Measurements from ENCODE around the gene IPO11.

The IPO11 gene

GRCh38 chr5:62395210-62395950 lies 17.2 kb upstream of the IPO11 start:
- Histone ChIP-seq H3K4me1 (ENCODE audit: insufficient read depth, low read length) (no peaks in the 10 kb centered on the region), H3K4me3 (ENCODE audit: low read length) (no peak overlapping the region), H3K9me3 (ENCODE audit: insufficient read depth, low read depth, low read length) (no peaks in the 10 kb centered on the region), H3K27ac (ENCODE audit: low read depth, low read length) (no peak overlapping the region), H3K36me3 (ENCODE audit: insufficient read depth, low read length) (peaks cover 77% of the 10 kb centered on the region), H3K27me3 (ENCODE audit: insufficient read depth, low read length) (no peaks in the 10 kb centered on the region), H3K9ac (ENCODE audit: low read depth, low read length) (no peak overlapping the region)
- WGBS: 90% methylated on average over 5 of the region's 5 CpGs

GRCh38 chr5:62403411-62404250 lies 8.9 kb upstream of the IPO11 start, which contains the start of gene DIMT1:
DIMT1 (minus strand) TSS chr5:62403905; CDS start chr5:62403772, 133 bp downstream.
- Histone ChIP-seq H3K4me1 (ENCODE audit: insufficient read depth, low read length) (peaks cover 6% of the 10 kb centered on the region; the same call in 1 of the 2 replicates), H3K36me3 (ENCODE audit: insufficient read depth, low read length) (peaks cover 18% of the 10 kb centered on the region), H3K4me3 (ENCODE audit: low read length) (peak within 1 kb of the TSS; percentile 75), H3K9ac (ENCODE audit: low read depth, low read length) (peak within 1 kb of the TSS; percentile 86), H3K27me3 (ENCODE audit: insufficient read depth, low read length) (no peaks in the 10 kb centered on the region), H3K27ac (ENCODE audit: low read depth, low read length) (peak within 1 kb of the TSS; percentile 88), H3K9me3 (ENCODE audit: insufficient read depth, low read depth, low read length) (no peaks in the 10 kb centered on the region)
- WGBS: under 1% methylated on average over 66 of the region's 66 CpGs

GRCh38 chr5:62413711-62414110 lies 1.1 kb downstream of the IPO11 start:
- WGBS: 33% methylated on average over 1 of the region's 3 CpGs
- Histone ChIP-seq H3K4me1 (ENCODE audit: insufficient read depth, low read length) (peaks cover 7% of the 10 kb centered on the region), H3K9ac (ENCODE audit: low read depth, low read length) (peak overlapping the region; percentile 92; the same call in 1 of the 2 replicates), H3K9me3 (ENCODE audit: insufficient read depth, low read depth, low read length) (no peaks in the 10 kb centered on the region), H3K36me3 (ENCODE audit: insufficient read depth, low read length) (no peaks in the 10 kb centered on the region; the same call in 1 of the 2 replicates), H3K27me3 (ENCODE audit: insufficient read depth, low read length) (no peaks in the 10 kb centered on the region), H3K27ac (ENCODE audit: low read depth, low read length) (no peak overlapping the region), H3K4me3 (ENCODE audit: low read length) (peak overlapping the region; percentile 100)

GRCh38 chr5:62418462-62419076 lies 6.0 kb downstream of the IPO11 start:
- no peak overlapping the region for H3K27ac ChIP-seq (ENCODE audit: low read depth, low read length)
- no peaks in the 10 kb centered on the region; the same call in 1 of the 2 replicates for H3K36me3 ChIP-seq (ENCODE audit: insufficient read depth, low read length)
- H3K9me3 ChIP-seq (ENCODE audit: insufficient read depth, low read depth, low read length): no peaks in the 10 kb centered on the region
- H3K9ac ChIP-seq (ENCODE audit: low read depth, low read length): no peak overlapping the region
- WGBS: 89% methylated on average over 3 of the region's 4 CpGs
- no peaks in the 10 kb centered on the region for H3K27me3 ChIP-seq (ENCODE audit: insufficient read depth, low read length)
- peaks cover 5% of the 10 kb centered on the region for H3K4me1 ChIP-seq (ENCODE audit: insufficient read depth, low read length)
- no peak overlapping the region for H3K4me3 ChIP-seq (ENCODE audit: low read length)

GRCh38 chr5:62419609-62420008 lies 7.0 kb downstream of the IPO11 start:
- Histone ChIP-seq H3K27ac (ENCODE audit: low read depth, low read length) (no peak overlapping the region), H3K27me3 (ENCODE audit: insufficient read depth, low read length) (no peaks in the 10 kb centered on the region), H3K4me3 (ENCODE audit: low read length) (no peak overlapping the region), H3K36me3 (ENCODE audit: insufficient read depth, low read length) (no peaks in the 10 kb centered on the region; the same call in 1 of the 2 replicates), H3K9me3 (ENCODE audit: insufficient read depth, low read depth, low read length) (no peaks in the 10 kb centered on the region), H3K4me1 (ENCODE audit: insufficient read depth, low read length) (no peaks in the 10 kb centered on the region), H3K9ac (ENCODE audit: low read depth, low read length) (no peak overlapping the region)
- WGBS: 98% methylated on average over 3 of the region's 3 CpGs

GRCh38 chr5:62421414-62421813 lies 8.9 kb downstream of the IPO11 start:
- H3K9ac ChIP-seq (ENCODE audit: low read depth, low read length): no peak overlapping the region
- H3K36me3 ChIP-seq (ENCODE audit: insufficient read depth, low read length): no peaks in the 10 kb centered on the region; the same call in 1 of the 2 replicates
- no peak overlapping the region for H3K4me3 ChIP-seq (ENCODE audit: low read length)
- WGBS: 90% methylated on average over 1 of the region's 1 CpG
- no peaks in the 10 kb centered on the region for H3K27me3 ChIP-seq (ENCODE audit: insufficient read depth, low read length)
- no peaks in the 10 kb centered on the region for H3K4me1 ChIP-seq (ENCODE audit: insufficient read depth, low read length)
- no peaks in the 10 kb centered on the region for H3K9me3 ChIP-seq (ENCODE audit: insufficient read depth, low read depth, low read length)
- no peak overlapping the region for H3K27ac ChIP-seq (ENCODE audit: low read depth, low read length)

GRCh38 chr5:62424763-62425162 lies 12.2 kb downstream of the IPO11 start:
- Histone ChIP-seq H3K27ac (ENCODE audit: low read depth, low read length) (no peak overlapping the region), H3K27me3 (ENCODE audit: insufficient read depth, low read length) (no peaks in the 10 kb centered on the region), H3K4me1 (ENCODE audit: insufficient read depth, low read length) (no peaks in the 10 kb centered on the region), H3K36me3 (ENCODE audit: insufficient read depth, low read length) (no peaks in the 10 kb centered on the region; the same call in 1 of the 2 replicates), H3K9me3 (ENCODE audit: insufficient read depth, low read depth, low read length) (no peaks in the 10 kb centered on the region), H3K9ac (ENCODE audit: low read depth, low read length) (no peak overlapping the region), H3K4me3 (ENCODE audit: low read length) (no peak overlapping the region)
- WGBS: 100% methylated on average over 1 of the region's 1 CpG

- Histone ChIP-seq H3K4me1 (ENCODE audit: insufficient read depth, low read length) (no peaks in the 10 kb centered on the region), H3K27ac (ENCODE audit: low read depth, low read length) (no peak overlapping the region), H3K4me3 (ENCODE audit: low read length) (no peak overlapping the region), H3K27me3 (ENCODE audit: insufficient read depth, low read length) (no peaks in the 10 kb centered on the region), H3K36me3 (ENCODE audit: insufficient read depth, low read length) (no peaks in the 10 kb centered on the region; the same call in 1 of the 2 replicates), H3K9me3 (ENCODE audit: insufficient read depth, low read depth, low read length) (no peaks in the 10 kb centered on the region), H3K9ac (ENCODE audit: low read depth, low read length) (no peak overlapping the region)
- WGBS: 94% methylated on average over 10 of the region's 11 CpGs
Measured at GRCh38 chr5:62431735-62432620, 19.4 kb downstream of the IPO11 start.

- no peak overlapping the region for H3K27ac ChIP-seq (ENCODE audit: low read depth, low read length)
- 96% methylated on average over 3 of the region's 5 CpGs for WGBS
- H3K9me3 ChIP-seq (ENCODE audit: insufficient read depth, low read depth, low read length): no peaks in the 10 kb centered on the region
- H3K4me1 ChIP-seq (ENCODE audit: insufficient read depth, low read length): no peaks in the 10 kb centered on the region
- peaks cover 7% of the 10 kb centered on the region for H3K36me3 ChIP-seq (ENCODE audit: insufficient read depth, low read length)
- no peaks in the 10 kb centered on the region for H3K27me3 ChIP-seq (ENCODE audit: insufficient read depth, low read length)
- H3K4me3 ChIP-seq (ENCODE audit: low read length): no peak overlapping the region
- no peak overlapping the region for H3K9ac ChIP-seq (ENCODE audit: low read depth, low read length)
Measured at GRCh38 chr5:62432621-62433064, 20.1 kb downstream of the IPO11 start.

- WGBS: 96% methylated on average over 4 of the region's 5 CpGs
- Histone ChIP-seq H3K4me1 (ENCODE audit: insufficient read depth, low read length) (no peaks in the 10 kb centered on the region), H3K36me3 (ENCODE audit: insufficient read depth, low read length) (peaks cover 69% of the 10 kb centered on the region), H3K27ac (ENCODE audit: low read depth, low read length) (no peak overlapping the region), H3K9me3 (ENCODE audit: insufficient read depth, low read depth, low read length) (no peaks in the 10 kb centered on the region), H3K9ac (ENCODE audit: low read depth, low read length) (no peak overlapping the region), H3K27me3 (ENCODE audit: insufficient read depth, low read length) (no peaks in the 10 kb centered on the region), H3K4me3 (ENCODE audit: low read length) (no peak overlapping the region)
Measured at GRCh38 chr5:62448528-62448927, 36.0 kb downstream of the IPO11 start.
